ENCODE results near the gene ANAPC4.
"Not testable (repeated sequence)": the region's sequence is repeated elsewhere in the genome, so short reads cannot be mapped to it uniquely, and the experiment has no call there.

ANAPC4 gene

GRCh38 chr4:25376754-25377571 lies at the start of gene ANAPC4:
ANAPC4 (plus strand) TSS chr4:25377263; CDS start chr4:25377428, 165 bp downstream.
- peak; percentile 90 for DNase-seq

GRCh38 chr4:25328463-25328862 lies 48.6 kb upstream of the ANAPC4 start:
- DNase-seq = not testable (repeated sequence)

GRCh38 chr4:25330335-25330734 lies 46.7 kb upstream of the ANAPC4 start:
- no peak for DNase-seq

GRCh38 chr4:25330905-25331808 lies 45.9 kb upstream of the ANAPC4 start:
- DNase-seq = no peak

GRCh38 chr4:25343671-25344070 lies 33.4 kb upstream of the ANAPC4 start:
- DNase-seq = no peak

GRCh38 chr4:25345744-25346143 lies 31.3 kb upstream of the ANAPC4 start:
- no peak for DNase-seq

- DNase-seq = no peak
Observed at GRCh38 chr4:25346913-25347312, 30.1 kb upstream of the ANAPC4 start.

GRCh38 chr4:25347473-25347872 lies 29.6 kb upstream of the ANAPC4 start:
- DNase-seq = no peak

- no peak for DNase-seq
Observed at GRCh38 chr4:25347971-25348370, 29.1 kb upstream of the ANAPC4 start.

- DNase-seq = no peak
Observed at GRCh38 chr4:25350561-25350960, 26.5 kb upstream of the ANAPC4 start.

- no peak for DNase-seq
Observed at GRCh38 chr4:25351777-25352416, 25.2 kb upstream of the ANAPC4 start.

- no peak for DNase-seq
Observed at GRCh38 chr4:25356068-25356467, 21.0 kb upstream of the ANAPC4 start.

GRCh38 chr4:25358515-25359275 lies 18.4 kb upstream of the ANAPC4 start:
- no peak for DNase-seq

- no peak for DNase-seq
Observed at GRCh38 chr4:25361253-25361652, 15.8 kb upstream of the ANAPC4 start.

- DNase-seq = no peak
Observed at GRCh38 chr4:25367004-25367621, 9.9 kb upstream of the ANAPC4 start.

GRCh38 chr4:25367877-25368276 lies 9.2 kb upstream of the ANAPC4 start:
- DNase-seq = no peak

- no peak for DNase-seq
Observed at GRCh38 chr4:25368315-25368714, 8.7 kb upstream of the ANAPC4 start.

GRCh38 chr4:25370242-25370641 lies 6.8 kb upstream of the ANAPC4 start:
- no peak for DNase-seq

- not testable (repeated sequence) for DNase-seq
Observed at GRCh38 chr4:25372549-25372948, 4.5 kb upstream of the ANAPC4 start.

- no peak for DNase-seq
Observed at GRCh38 chr4:25377572-25378436, 741 bp downstream of the ANAPC4 start.

GRCh38 chr4:25378437-25378743 lies 1.3 kb downstream of the ANAPC4 start:
- DNase-seq = no peak
